Liver (tissue), 3 donors: ENCODE measurements around the gene FAM9A.

ENCODE experiments used
- ATF3 ChIP-seq: IDR thresholded peaks from 2 replicates; pipeline ENCODE4 v1.6.1; 2016; ENCODE audit warnings: antibody characterized with exemption
- CTCF ChIP-seq: fragments of 150-350 bp; IDR thresholded peaks from 2 replicates; pipeline ENCODE4 v1.5.1; 2017; ENCODE audit warnings: improper control_type of control experiment, low read depth, low read length; ENCODE audit not compliant: missing input control
- EGR1 ChIP-seq, 2 donors: IDR thresholded peaks; 2 replicates each; pipeline ENCODE4 v1.6.1; 2016 to 2018; ENCODE audit warnings: antibody characterized with exemption in 2 of 2, low read depth in 2 of 2
- GABPA ChIP-seq, 2 donors: IDR thresholded peaks in 1 of 2; conservative IDR thresholded peaks in 1 of 2; 2 replicates each; pipeline ENCODE4 v1.6.1; 2016; ENCODE audit warnings: antibody characterized with exemption in 2 of 2, mild to moderate bottlenecking in 1 of 2, moderate library complexity in 1 of 2
- HNF4G ChIP-seq: IDR thresholded peaks from 2 replicates; pipeline ENCODE4 v1.6.1; 2016; ENCODE audit warnings: antibody characterized with exemption
- MAX ChIP-seq: IDR thresholded peaks from 2 replicates; pipeline ENCODE4 v1.6.1; 2016; ENCODE audit warnings: antibody characterized with exemption
- YY1 ChIP-seq: IDR thresholded peaks from 2 replicates; pipeline ENCODE4 v1.6.1; 2016; ENCODE audit warnings: antibody characterized with exemption, mild to moderate bottlenecking
- TF ChIP-seq, protein P1 (sequence below): IDR thresholded peaks from 2 replicates; pipeline ENCODE4 v1.6.1; 2016; ENCODE audit warnings: antibody characterized with exemption, mild to moderate bottlenecking
- TF ChIP-seq, protein P2 (sequence below): IDR thresholded peaks from 2 replicates; pipeline ENCODE4 v1.6.1; 2016; ENCODE audit warnings: antibody characterized with exemption
- donor health status: healthy.
- donor health status: healthy.

GRCh38 chrX:8811611-8812010 lies 10.4 kb upstream of the FAM9A start:
- TF ChIP-seq, protein P1, sequence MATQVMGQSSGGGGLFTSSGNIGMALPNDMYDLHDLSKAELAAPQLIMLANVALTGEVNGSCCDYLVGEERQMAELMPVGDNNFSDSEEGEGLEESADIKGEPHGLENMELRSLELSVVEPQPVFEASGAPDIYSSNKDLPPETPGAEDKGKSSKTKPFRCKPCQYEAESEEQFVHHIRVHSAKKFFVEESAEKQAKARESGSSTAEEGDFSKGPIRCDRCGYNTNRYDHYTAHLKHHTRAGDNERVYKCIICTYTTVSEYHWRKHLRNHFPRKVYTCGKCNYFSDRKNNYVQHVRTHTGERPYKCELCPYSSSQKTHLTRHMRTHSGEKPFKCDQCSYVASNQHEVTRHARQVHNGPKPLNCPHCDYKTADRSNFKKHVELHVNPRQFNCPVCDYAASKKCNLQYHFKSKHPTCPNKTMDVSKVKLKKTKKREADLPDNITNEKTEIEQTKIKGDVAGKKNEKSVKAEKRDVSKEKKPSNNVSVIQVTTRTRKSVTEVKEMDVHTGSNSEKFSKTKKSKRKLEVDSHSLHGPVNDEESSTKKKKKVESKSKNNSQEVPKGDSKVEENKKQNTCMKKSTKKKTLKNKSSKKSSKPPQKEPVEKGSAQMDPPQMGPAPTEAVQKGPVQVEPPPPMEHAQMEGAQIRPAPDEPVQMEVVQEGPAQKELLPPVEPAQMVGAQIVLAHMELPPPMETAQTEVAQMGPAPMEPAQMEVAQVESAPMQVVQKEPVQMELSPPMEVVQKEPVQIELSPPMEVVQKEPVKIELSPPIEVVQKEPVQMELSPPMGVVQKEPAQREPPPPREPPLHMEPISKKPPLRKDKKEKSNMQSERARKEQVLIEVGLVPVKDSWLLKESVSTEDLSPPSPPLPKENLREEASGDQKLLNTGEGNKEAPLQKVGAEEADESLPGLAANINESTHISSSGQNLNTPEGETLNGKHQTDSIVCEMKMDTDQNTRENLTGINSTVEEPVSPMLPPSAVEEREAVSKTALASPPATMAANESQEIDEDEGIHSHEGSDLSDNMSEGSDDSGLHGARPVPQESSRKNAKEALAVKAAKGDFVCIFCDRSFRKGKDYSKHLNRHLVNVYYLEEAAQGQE, result no peak
- TF ChIP-seq CTCF (no peak), YY1 (no peak), EGR1 (IDR thresholded peaks at IDR 0.05; ENCODE audit: low read depth in 2 of 2) (no peak), MAX (no peak), GABPA (IDR thresholded peaks at IDR 0.05 in 1 of 2, conservative IDR thresholded peaks at IDR 0.05 in 1 of 2) (no peak), ATF3 (no peak), HNF4G (no peak)
- TF ChIP-seq, protein P2, sequence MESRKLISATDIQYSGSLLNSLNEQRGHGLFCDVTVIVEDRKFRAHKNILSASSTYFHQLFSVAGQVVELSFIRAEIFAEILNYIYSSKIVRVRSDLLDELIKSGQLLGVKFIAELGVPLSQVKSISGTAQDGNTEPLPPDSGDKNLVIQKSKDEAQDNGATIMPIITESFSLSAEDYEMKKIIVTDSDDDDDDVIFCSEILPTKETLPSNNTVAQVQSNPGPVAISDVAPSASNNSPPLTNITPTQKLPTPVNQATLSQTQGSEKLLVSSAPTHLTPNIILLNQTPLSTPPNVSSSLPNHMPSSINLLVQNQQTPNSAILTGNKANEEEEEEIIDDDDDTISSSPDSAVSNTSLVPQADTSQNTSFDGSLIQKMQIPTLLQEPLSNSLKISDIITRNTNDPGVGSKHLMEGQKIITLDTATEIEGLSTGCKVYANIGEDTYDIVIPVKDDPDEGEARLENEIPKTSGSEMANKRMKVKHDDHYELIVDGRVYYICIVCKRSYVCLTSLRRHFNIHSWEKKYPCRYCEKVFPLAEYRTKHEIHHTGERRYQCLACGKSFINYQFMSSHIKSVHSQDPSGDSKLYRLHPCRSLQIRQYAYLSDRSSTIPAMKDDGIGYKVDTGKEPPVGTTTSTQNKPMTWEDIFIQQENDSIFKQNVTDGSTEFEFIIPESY, result no peak
